Activated CD8-positive, alpha-beta T cell treated with anti-CD3 and anti-CD28 coated beads, Interleukin-2, amount 10 ng/mL, durations not matched to agents 7 days and 5 days (primary cell): ENCODE measurements around the gene SBF2. TPM values are rescaled to one million over a fixed set of nuclear protein-coding genes. Genes with fewer than 3 reads are reported as not detected.

Experiments
- ATAC-seq: fragments of 150-1000 bp; cut with Tn5 transposase; one replicate; pipeline ENCODE4 v1.10.0; 2021; ENCODE audit warnings: moderate library complexity
- CTCF ChIA-PET: fragments of 350-600 bp; sonication (Branson Sonifier 250); formaldehyde crosslinking; loops from one replicate; lab custom pipeline; 2021; ENCODE audit warnings: antibody characterized with exemption; lab: Charles Lee
- POLR2A ChIA-PET: fragments of 350-600 bp; sonication (Branson Sonifier 250); formaldehyde crosslinking; loops from one replicate; lab custom pipeline; 2021; ENCODE audit warnings: antibody characterized with exemption; lab: Charles Lee
- DNase-seq: peaks from one replicate; pipeline ENCODE4 v3.0.0-alpha.2; 2020
- H3K27ac Mint-ChIP-seq: one replicate; pipeline ENCODE4 v1.8.0; 2021; ENCODE audit warnings: mild to moderate bottlenecking, mixed read lengths
- H3K27me3 Mint-ChIP-seq: one replicate; pipeline ENCODE4 v1.8.0; 2021; ENCODE audit warnings: low read depth, mixed read lengths
- H3K36me3 Mint-ChIP-seq: one replicate; pipeline ENCODE4 v1.8.0; 2021; ENCODE audit warnings: low read depth, mixed read lengths
- H3K4me1 Mint-ChIP-seq: one replicate; pipeline ENCODE4 v1.8.0; 2021; ENCODE audit warnings: low read depth, mixed read lengths
- H3K4me3 Mint-ChIP-seq: one replicate; pipeline ENCODE4 v1.8.0; 2021; ENCODE audit warnings: mild to moderate bottlenecking, mixed read lengths
- H3K9me3 Mint-ChIP-seq: one replicate; pipeline ENCODE4 v1.8.0; 2022; ENCODE audit warnings: mixed read lengths; ENCODE audit not compliant: insufficient read depth
- total RNA-seq, 2 experiments: library from RNA; stranded (reverse); gene quantifications; one replicate each; pipeline ENCODE4 v1.2.3, GENCODE V29; 2021

The SBF2 gene
- total RNA-seq, 2 experiments from 2014 or later: 5.1 to 5.9 TPM

DNA sequence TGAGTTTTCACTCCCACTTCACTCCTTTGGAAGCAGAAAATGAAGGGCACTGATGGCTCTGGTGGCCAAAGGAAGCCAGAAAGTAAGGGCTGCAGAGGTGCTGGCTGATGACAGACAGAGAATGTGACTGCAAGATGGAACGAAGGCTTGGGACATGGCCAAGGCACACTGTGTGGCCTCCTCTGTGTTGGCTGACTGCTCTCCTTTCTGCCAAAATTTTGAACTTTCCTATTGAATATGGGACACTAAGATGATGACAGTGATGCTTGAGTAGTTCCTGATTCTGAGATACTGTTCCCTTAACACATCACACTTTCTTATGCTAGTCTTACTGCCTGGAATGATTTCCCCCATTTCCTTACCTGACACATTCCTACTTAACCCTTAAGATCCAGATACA lies 473.8 kb downstream of the SBF2 start:
- Mint-ChIP-seq H3K27ac (no peak overlapping the region), H3K27me3 (no peaks in the 10 kb centered on the region), H3K9me3 (no peaks in the 10 kb centered on the region), H3K4me3 (no peak overlapping the region), H3K4me1 (no peaks in the 10 kb centered on the region), H3K36me3 (no peaks in the 10 kb centered on the region)
- DNase-seq (no peak), ATAC-seq (no peak)
- CTCF ChIA-PET: no interaction called here
- POLR2A ChIA-PET: no interaction called here

DNA sequence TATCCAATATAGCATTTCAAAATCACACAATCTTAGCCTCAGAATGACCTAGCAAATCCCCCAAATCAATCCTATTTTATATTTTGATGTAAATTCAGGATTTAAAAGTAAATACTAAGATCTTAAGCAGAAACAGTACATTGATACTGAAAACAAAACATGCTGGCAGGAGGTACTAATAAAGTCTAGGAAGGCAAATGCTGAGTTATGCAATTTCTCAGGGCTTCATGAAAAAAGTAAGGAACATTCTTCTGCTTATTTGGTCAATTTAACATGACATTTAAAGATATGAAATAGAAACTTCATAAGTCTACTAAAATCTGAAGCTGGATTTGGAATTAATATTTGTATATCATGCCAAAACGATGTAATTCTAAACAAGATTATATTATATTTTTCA lies 476.8 kb downstream of the SBF2 start:
- Mint-ChIP-seq H3K27me3 (no peaks in the 10 kb centered on the region), H3K36me3 (no peaks in the 10 kb centered on the region), H3K27ac (no peak overlapping the region), H3K4me3 (no peak overlapping the region), H3K9me3 (no peaks in the 10 kb centered on the region), H3K4me1 (no peaks in the 10 kb centered on the region)
- CTCF ChIA-PET: no interaction called here
- POLR2A ChIA-PET: no interaction called here
- DNase-seq: no peak
- ATAC-seq: no peak

DNA sequence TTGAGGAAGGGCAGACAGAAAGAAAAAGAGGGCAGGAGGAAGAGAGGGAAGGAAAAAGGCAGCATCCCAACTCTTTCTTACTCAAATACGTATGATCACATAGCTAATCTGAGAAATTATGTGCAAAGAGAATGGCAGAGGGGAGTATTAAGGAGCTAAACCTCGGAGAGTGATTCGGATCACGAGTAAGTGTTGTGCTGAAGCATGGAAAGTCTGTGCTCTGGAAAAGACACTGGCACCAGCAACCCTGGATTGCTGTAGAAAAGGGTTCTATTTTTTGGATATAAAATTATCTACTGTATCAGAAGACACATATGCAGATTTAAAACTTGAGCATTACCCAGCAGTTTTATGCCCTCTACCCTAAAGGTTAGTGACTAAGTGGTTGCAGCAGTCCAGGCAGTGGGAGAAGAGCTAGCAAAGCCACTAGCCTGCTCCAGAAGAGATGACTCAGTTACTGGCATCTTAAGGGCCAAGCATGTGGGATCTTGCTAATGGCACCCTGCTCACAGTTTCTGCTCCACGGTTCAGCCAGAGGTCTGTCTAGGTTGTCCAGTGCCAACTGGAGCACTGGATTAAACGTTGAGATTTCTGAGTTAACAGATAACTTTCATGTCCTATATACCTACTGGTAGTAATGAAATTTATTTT lies 478.4 kb downstream of the SBF2 start:
- Mint-ChIP-seq H3K4me1 (no peaks in the 10 kb centered on the region), H3K36me3 (no peaks in the 10 kb centered on the region), H3K27ac (no peak overlapping the region), H3K27me3 (no peaks in the 10 kb centered on the region), H3K9me3 (no peaks in the 10 kb centered on the region), H3K4me3 (no peak overlapping the region)
- ATAC-seq: no peak
- DNase-seq: no peak
- ChIA-PET CTCF (interaction anchor here (1.2 kb wide), 1 partner anchor 57 kb away, joined by 3 read pairs; no protein-coding TSS in a partner anchor), POLR2A (no interaction called here)

DNA sequence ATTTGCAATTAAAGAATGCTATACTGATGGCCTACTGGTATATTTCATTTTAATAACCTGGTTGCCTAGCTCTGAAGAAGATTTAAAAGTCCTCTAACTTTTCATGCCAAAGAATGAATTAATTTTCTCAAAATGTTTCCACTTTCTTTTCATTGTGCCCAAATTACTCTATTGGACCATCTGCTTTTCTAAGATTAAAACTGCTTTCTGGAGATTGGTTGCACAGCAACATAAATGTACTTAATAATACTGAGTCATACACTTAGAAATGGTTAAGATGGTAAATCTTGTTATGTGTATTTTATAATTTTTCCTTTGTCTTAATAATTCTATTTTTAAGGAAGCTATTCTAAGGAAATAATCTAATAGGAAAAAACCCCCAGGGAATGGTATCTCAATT lies 479.9 kb downstream of the SBF2 start:
- Mint-ChIP-seq H3K4me1 (no peaks in the 10 kb centered on the region), H3K36me3 (no peaks in the 10 kb centered on the region), H3K27me3 (no peaks in the 10 kb centered on the region), H3K27ac (no peak overlapping the region), H3K4me3 (no peak overlapping the region), H3K9me3 (no peaks in the 10 kb centered on the region)
- ATAC-seq: no peak
- ChIA-PET CTCF (no interaction called here), POLR2A (no interaction called here)
- DNase-seq: no peak

DNA sequence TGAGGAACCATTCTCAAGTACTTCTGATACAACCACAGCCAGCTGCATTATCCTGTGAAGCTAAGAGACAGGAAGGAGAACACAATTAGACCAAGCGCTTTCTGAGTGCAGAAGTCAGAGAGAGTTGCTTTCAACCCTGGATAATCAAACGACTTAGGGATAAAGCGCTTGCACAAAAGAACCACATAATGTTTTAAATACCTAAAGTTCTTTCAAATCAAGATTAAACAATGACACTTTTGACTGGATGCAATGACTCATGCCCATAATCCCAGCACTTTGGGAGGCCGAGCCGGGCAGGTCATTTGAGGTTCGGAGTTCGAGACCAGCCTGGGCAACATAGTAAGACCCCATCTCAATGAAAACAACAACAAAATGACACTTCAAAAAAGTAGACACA lies 485.1 kb downstream of the SBF2 start:
- Mint-ChIP-seq H3K4me1 (no peaks in the 10 kb centered on the region), H3K4me3 (no peak overlapping the region), H3K27me3 (no peaks in the 10 kb centered on the region), H3K36me3 (peaks cover 3% of the 10 kb centered on the region), H3K27ac (no peak overlapping the region), H3K9me3 (no peaks in the 10 kb centered on the region)
- DNase-seq (no peak), ATAC-seq (no peak)
- CTCF ChIA-PET: interaction anchor here (1.2 kb wide), 1 partner anchor 51 kb away, joined by 3 read pairs; no protein-coding TSS in a partner anchor
- POLR2A ChIA-PET: no interaction called here

DNA sequence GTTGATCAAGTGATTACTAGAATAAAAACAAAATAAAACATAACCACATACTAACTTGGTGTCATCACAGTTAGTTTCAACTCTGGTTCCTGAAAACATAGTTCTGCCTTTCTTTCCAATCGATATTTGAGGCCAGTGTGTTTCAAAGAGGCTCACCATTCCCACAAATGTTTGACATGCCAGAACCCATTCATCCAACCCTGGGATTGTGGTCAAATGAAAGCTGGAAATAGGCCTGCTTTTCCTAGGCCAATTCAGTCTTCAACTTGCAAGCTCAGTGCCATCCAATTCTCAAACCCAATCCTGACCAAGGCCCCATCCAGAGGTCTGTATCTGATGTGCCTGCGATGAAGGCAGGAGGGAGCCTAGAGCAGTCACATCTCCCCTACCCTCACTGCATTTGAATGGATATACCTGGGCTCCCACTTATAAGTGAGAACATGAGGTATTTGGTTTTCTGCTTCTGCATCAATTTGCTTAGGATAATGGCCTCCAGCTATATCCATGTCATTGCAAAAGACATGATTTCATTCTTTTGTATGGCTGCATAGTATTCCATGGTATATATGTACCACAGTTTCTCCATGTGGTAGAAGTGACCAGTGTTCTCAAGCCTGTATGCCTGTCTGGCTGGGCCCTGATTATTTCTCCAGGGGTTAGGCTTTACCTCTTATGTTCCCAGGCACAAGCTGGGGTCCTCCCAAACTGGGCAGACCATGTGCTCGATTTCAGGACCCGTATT lies 486.9 kb downstream of the SBF2 start:
- ATAC-seq (no peak), DNase-seq (no peak)
- no peak overlapping the region for H3K27ac Mint-ChIP-seq
- no peaks in the 10 kb centered on the region for H3K4me1 Mint-ChIP-seq
- ChIA-PET CTCF (interaction anchor here (1.2 kb wide), 1 partner anchor 32 kb away, joined by 3 read pairs; no protein-coding TSS in a partner anchor), POLR2A (no interaction called here)
- no peak overlapping the region for H3K4me3 Mint-ChIP-seq
- H3K9me3 Mint-ChIP-seq: no peaks in the 10 kb centered on the region
- peaks cover 5% of the 10 kb centered on the region for H3K36me3 Mint-ChIP-seq
- H3K27me3 Mint-ChIP-seq: no peaks in the 10 kb centered on the region

DNA sequence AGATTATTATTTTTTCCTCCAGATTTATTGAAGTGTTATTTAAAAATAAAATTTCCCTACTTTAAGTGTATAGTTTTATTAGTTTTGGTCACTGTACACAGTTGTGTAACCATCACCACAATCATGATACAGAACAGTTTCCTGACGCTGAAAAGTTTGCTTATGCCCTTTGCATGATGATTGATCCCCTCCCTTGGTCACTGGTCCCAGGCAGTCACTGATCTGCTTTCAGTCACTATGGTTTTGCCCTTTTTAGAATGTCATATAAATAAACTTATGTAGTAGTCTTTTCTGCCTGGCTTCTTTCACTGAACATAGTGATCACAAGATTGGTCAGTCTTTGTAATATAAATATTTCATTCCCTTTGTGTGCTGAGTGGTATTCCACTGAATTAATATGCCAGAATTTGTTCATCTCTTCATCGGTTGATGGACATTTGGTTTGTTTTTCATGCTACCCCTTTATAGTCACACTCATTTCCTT lies 489.6 kb downstream of the SBF2 start:
- DNase-seq: no peak
- Mint-ChIP-seq H3K9me3 (no peaks in the 10 kb centered on the region), H3K4me3 (no peak overlapping the region), H3K4me1 (no peaks in the 10 kb centered on the region), H3K27ac (no peak overlapping the region), H3K27me3 (no peaks in the 10 kb centered on the region), H3K36me3 (peaks cover 5% of the 10 kb centered on the region)
- ATAC-seq: no peak
- ChIA-PET CTCF (no interaction called here), POLR2A (no interaction called here)

DNA sequence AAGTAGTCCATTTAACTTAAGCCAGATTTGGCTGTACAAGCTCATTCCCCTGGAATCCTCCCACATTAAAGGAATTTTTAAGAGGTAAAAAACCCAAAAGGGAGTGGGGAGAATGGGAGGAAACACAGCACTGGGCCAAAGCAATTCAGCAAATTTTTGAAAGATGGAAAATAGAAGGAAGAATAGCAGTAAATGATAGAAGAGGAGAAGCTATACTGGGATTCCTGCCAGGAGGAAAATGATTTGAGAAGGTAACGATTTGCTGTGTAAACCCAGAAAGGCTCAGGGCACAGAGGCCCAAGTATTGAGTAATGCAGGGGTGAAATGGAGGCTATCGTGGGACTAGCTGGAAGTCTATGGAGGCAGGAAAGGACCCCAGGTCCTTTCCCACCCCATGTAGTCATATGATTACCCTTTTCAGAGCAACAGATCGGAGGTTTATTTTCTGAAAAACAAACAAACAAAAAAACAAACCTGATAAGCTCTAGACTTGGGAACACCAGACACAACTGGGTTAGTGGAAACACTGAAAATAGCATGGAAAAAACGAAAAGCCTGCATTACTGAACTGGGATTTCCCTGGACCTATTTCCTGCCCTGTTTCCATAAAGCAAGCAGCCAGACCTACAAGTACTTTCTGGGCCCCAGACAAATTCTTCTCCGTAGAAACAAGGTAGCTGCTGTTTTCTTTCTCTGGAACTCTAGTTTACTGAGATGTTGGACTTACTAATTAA lies 490.2 kb downstream of the SBF2 start:
- POLR2A ChIA-PET: no interaction called here
- Mint-ChIP-seq H3K27me3 (no peaks in the 10 kb centered on the region), H3K4me1 (no peaks in the 10 kb centered on the region), H3K36me3 (peaks cover 5% of the 10 kb centered on the region), H3K4me3 (no peak overlapping the region), H3K27ac (no peak overlapping the region), H3K9me3 (no peaks in the 10 kb centered on the region)
- CTCF ChIA-PET: interaction anchor here (0.9 kb wide), 1 partner anchor 56 kb away, joined by 3 read pairs; no protein-coding TSS in a partner anchor
- ATAC-seq (no peak), DNase-seq (no peak)

DNA sequence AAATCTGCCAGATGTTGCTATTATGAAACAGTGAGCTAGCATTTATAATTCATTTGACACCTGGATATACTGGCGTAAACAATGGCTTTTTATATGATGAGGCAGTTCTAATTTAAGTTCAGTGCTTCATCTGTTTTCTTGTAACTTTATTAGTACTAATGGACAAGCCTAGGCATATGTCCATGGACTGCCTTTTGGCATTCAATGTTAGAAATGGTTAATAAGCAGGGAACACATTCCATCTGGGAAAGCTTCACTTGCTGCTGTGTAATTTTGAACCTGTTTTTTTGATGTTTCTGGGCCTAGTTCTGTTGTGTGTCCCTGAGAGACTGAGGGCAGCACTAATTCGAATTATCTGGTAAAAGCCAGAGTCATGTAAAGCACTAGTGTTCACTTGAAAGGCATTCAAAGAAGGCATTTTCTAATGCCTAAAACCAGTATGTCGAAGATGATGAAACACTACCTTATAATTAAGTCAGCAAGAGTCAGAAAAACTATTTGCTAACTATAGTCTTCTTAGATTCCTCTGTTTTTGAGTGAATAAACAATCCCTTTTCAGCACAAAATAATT lies 491.6 kb downstream of the SBF2 start:
- ChIA-PET POLR2A (no interaction called here), CTCF (no interaction called here)
- Mint-ChIP-seq H3K36me3 (peaks cover 5% of the 10 kb centered on the region), H3K4me1 (no peaks in the 10 kb centered on the region), H3K27ac (no peak overlapping the region), H3K4me3 (no peak overlapping the region), H3K27me3 (no peaks in the 10 kb centered on the region), H3K9me3 (no peaks in the 10 kb centered on the region)
- DNase-seq (no peak), ATAC-seq (no peak)

DNA sequence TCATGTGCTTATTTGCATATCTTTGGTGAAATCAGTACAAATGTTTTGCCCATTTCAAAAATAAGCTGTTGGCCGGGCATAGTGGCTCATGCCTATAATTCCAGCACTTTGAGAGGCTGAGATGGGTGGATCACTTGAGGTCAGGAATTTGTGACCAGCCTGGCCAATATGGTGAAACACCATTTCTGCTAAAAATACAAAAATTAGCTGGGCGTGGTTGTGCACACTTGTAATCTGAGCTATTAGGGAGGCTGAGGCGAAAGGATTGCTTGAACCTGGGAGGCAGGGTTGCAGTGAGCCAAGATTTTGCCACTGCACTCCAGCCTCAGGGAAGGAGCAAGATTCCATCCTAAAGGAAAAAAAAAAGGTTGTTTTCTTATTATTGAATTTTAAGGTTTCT lies 494.1 kb downstream of the SBF2 start:
- Mint-ChIP-seq H3K4me1 (no peaks in the 10 kb centered on the region), H3K4me3 (no peak overlapping the region), H3K9me3 (no peaks in the 10 kb centered on the region), H3K27me3 (no peaks in the 10 kb centered on the region), H3K36me3 (peaks cover 2% of the 10 kb centered on the region), H3K27ac (no peak overlapping the region)
- DNase-seq (no peak), ATAC-seq (no peak)
- CTCF ChIA-PET: no interaction called here
- POLR2A ChIA-PET: no interaction called here

DNA sequence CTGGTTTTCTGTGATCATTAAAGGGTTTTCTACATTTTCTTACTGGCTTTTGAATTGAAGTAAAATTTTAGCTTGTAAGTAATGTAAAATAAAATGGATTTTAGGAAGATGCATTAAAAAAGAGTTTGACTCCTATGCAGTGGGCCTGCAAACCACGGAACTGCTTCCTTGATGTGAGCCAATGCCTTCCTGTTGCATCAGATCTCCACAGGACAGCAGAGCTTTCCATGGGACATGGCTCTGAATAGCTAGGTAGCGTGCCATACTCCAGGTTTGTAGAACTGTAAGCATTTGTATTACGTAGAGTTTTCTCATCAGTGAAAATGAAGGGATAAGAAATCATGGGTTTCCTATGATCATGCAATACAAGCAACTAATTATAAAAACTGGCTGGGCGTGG lies 496.7 kb downstream of the SBF2 start:
- H3K4me1 Mint-ChIP-seq: no peaks in the 10 kb centered on the region
- no peak for ATAC-seq
- DNase-seq: no peak
- CTCF ChIA-PET: interaction anchor here (1.7 kb wide), 1 partner anchor 38 kb away, joined by 3 read pairs; no protein-coding TSS in a partner anchor
- no peaks in the 10 kb centered on the region for H3K9me3 Mint-ChIP-seq
- POLR2A ChIA-PET: interaction anchor here (1.3 kb wide), 1 partner anchor 39 kb away, joined by 3 read pairs; no protein-coding TSS in a partner anchor
- H3K27ac Mint-ChIP-seq: no peak overlapping the region
- no peaks in the 10 kb centered on the region for H3K27me3 Mint-ChIP-seq
- H3K4me3 Mint-ChIP-seq: no peak overlapping the region
- H3K36me3 Mint-ChIP-seq: no peaks in the 10 kb centered on the region
